ENCODE results near the gene MACROD2.
A peak's percentile ranks its signal among the peaks of the same experiment; 100 is the strongest.

MACROD2 gene

GRCh38 chr20:15654208-15654649 is 1658.9 kb downstream of the MACROD2 start:
- Histone ChIP-seq H3K9ac (no peak overlapping the region), H2AFZ (no peak overlapping the region), H3K79me2 (no peaks in the 10 kb centered on the region), H3K9me3 (ENCODE audit: control insufficient read depth, low read length) (no peaks in the 10 kb centered on the region), H3K4me3 (ENCODE audit: low read depth, low read length) (no peak overlapping the region), H3K4me1 (no peaks in the 10 kb centered on the region), H3K36me3 (ENCODE audit: control insufficient read depth, insufficient read depth, low read length) (no peaks in the 10 kb centered on the region), H3K4me2 (ENCODE audit: low read length) (no peak overlapping the region), H3K27me3 (ENCODE audit: control insufficient read depth, insufficient read depth, low read length) (no peaks in the 10 kb centered on the region), H3K27ac (no peak overlapping the region)
- TF ChIP-seq CTCF (IDR thresholded peaks at IDR 0.05) = peak; percentile 60

GRCh38 chr20:15655295-15655874 is 1660.1 kb downstream of the MACROD2 start:
- Histone ChIP-seq H3K79me2 (no peaks in the 10 kb centered on the region), H3K4me1 (no peaks in the 10 kb centered on the region), H3K27me3 (ENCODE audit: control insufficient read depth, insufficient read depth, low read length) (no peaks in the 10 kb centered on the region), H3K9me3 (ENCODE audit: control insufficient read depth, low read length) (no peaks in the 10 kb centered on the region), H3K4me2 (ENCODE audit: low read length) (no peak overlapping the region), H3K4me3 (ENCODE audit: low read depth, low read length) (no peak overlapping the region), H3K27ac (no peak overlapping the region), H3K9ac (no peak overlapping the region), H3K36me3 (ENCODE audit: control insufficient read depth, insufficient read depth, low read length) (no peaks in the 10 kb centered on the region), H2AFZ (no peak overlapping the region)
- TF ChIP-seq CTCF (IDR thresholded peaks at IDR 0.05) = no peak

GRCh38 chr20:15656124-15656523 is 1660.8 kb downstream of the MACROD2 start:
- Histone ChIP-seq H3K79me2 (no peaks in the 10 kb centered on the region), H3K36me3 (ENCODE audit: control insufficient read depth, insufficient read depth, low read length) (no peaks in the 10 kb centered on the region), H3K4me1 (no peaks in the 10 kb centered on the region), H3K27me3 (ENCODE audit: control insufficient read depth, insufficient read depth, low read length) (no peaks in the 10 kb centered on the region), H3K4me2 (ENCODE audit: low read length) (no peak overlapping the region), H3K9me3 (ENCODE audit: control insufficient read depth, low read length) (no peaks in the 10 kb centered on the region), H3K9ac (no peak overlapping the region), H2AFZ (no peak overlapping the region), H3K27ac (no peak overlapping the region), H3K4me3 (ENCODE audit: low read depth, low read length) (no peak overlapping the region)
- TF ChIP-seq CTCF (IDR thresholded peaks at IDR 0.05) = no peak

GRCh38 chr20:15658295-15658694 is 1663.0 kb downstream of the MACROD2 start:
- Histone ChIP-seq H3K9ac (no peak overlapping the region), H3K4me3 (ENCODE audit: low read depth, low read length) (no peak overlapping the region), H3K36me3 (ENCODE audit: control insufficient read depth, insufficient read depth, low read length) (no peaks in the 10 kb centered on the region), H3K27me3 (ENCODE audit: control insufficient read depth, insufficient read depth, low read length) (no peaks in the 10 kb centered on the region), H3K4me1 (no peaks in the 10 kb centered on the region), H3K9me3 (ENCODE audit: control insufficient read depth, low read length) (no peaks in the 10 kb centered on the region), H2AFZ (no peak overlapping the region), H3K4me2 (ENCODE audit: low read length) (no peak overlapping the region), H3K79me2 (no peaks in the 10 kb centered on the region), H3K27ac (no peak overlapping the region)
- no peak for TF ChIP-seq CTCF (IDR thresholded peaks at IDR 0.05)

- no peaks in the 10 kb centered on the region for H3K79me2 ChIP-seq
- no peak for TF ChIP-seq CTCF (IDR thresholded peaks at IDR 0.05)
- H3K4me2 ChIP-seq (ENCODE audit: low read length) = no peak overlapping the region
- no peaks in the 10 kb centered on the region for H3K27me3 ChIP-seq (ENCODE audit: control insufficient read depth, insufficient read depth, low read length)
- no peaks in the 10 kb centered on the region for H3K36me3 ChIP-seq (ENCODE audit: control insufficient read depth, insufficient read depth, low read length)
- no peak overlapping the region for H2AFZ ChIP-seq
- H3K4me1 ChIP-seq = no peaks in the 10 kb centered on the region
- H3K9ac ChIP-seq = no peak overlapping the region
- no peaks in the 10 kb centered on the region for H3K9me3 ChIP-seq (ENCODE audit: control insufficient read depth, low read length)
- no peak overlapping the region for H3K27ac ChIP-seq
- no peak overlapping the region for H3K4me3 ChIP-seq (ENCODE audit: low read depth, low read length)
These were observed 1677.9 kb downstream of the MACROD2 start for GRCh38 chr20:15673206-15673605.

Measured in parathyroid adenoma (tissue), 2 donors.